ENCODE results near the gene SBNO2. TPM values are rescaled to one million over a fixed set of nuclear protein-coding genes. Genes with fewer than 3 reads are reported as not detected.

The SBNO2 gene
- total and polyA plus RNA-seq, 9 of the 15 experiments (the other 6 are each of a cell fraction or from before 2014, with no cell fraction given), result 0.01 to 46.2 (median 6.7) TPM

DNA sequence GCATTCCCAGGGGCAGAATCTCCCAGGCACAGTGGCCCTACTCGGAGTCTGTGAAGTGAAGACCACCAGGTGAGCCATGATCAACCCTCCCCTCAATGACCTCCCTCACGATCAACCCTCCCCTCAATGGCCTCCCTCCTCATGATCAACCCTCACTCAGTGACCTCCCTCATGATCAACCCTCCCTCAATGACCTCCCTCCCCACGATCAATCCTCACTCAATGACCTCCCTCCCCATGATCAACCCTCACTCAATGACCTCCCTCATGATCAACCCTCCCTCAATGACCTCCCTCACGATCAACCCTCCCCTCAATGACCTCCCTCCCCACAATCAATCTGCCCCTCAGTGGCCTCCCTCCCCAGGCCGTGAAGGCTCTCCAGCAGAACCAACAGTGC is 32.1 kb downstream of the SBNO2 start:
- WGBS (ENCODE audit: insufficient coverage, low coverage, missing lambda C conversion rate), result 83% methylated on average over 5 of the region's 5 CpGs
- CTCF ChIA-PET (ENCODE audit: low intra/inter-chr PET ratio), result interaction anchor here (0.6 kb wide), 1 partner anchor 15 kb away, joined by 3 read pairs; no protein-coding TSS in a partner anchor
- Histone ChIP-seq H3K79me2 (ENCODE audit: control insufficient read depth, insufficient read depth, low read length) (no peaks in the 10 kb centered on the region; the same call in 2 of the 3 replicates), H3K9ac (ENCODE audit: insufficient read depth in 1 of 2, low read depth in 2 of 2, low read length in 2 of 2) (no peak overlapping the region), H4K20me1 (replicated peaks; ENCODE audit: control insufficient read depth, insufficient read depth, low read length) (no peaks in the 10 kb centered on the region), H3K27me3 (ENCODE audit: control insufficient read depth in 2 of 2, insufficient read depth in 2 of 2, low read length in 2 of 2) (no peaks in the 10 kb centered on the region), H3K9me1 (ENCODE audit: control insufficient read depth, insufficient read depth, low read length) (no peaks in the 10 kb centered on the region), H3K27ac (ENCODE audit: extremely low read depth, low read depth, low read length) (no peak overlapping the region), H3K9me3 (replicated peaks; ENCODE audit: control insufficient read depth, insufficient read depth, low read depth, low read length) (no peaks in the 10 kb centered on the region), H3K4me2 (ENCODE audit: insufficient read depth, low read length) (no peak overlapping the region), H3K4me1 (replicated peaks in 1 of 2; ENCODE audit: control insufficient read depth in 2 of 2, insufficient read depth in 2 of 2, low read length in 2 of 2) (peaks cover 0 to 42% of the 10 kb centered on the region in 2 experiments; a peak in 2 of 5 replicates), H3K4me3 (no peak overlapping the region), H2AFZ (ENCODE audit: low read depth, low read length) (no peak overlapping the region), H3K36me3 (ENCODE audit: control insufficient read depth, insufficient read depth, low read length) (peaks cover 23% of the 10 kb centered on the region; the same call in 2 of the 3 replicates)
- no TSS peak for BruUV-seq (replicated peaks)
- peak; percentile 89 for FAIRE-seq
- in situ Hi-C loops (cut with MboI), result no loop called here
- POLR2A ChIA-PET, result interaction anchor here (0.6 kb wide), 1 partner anchor 343 kb away, joined by 3 read pairs; no protein-coding TSS in a partner anchor
- no peak for DNase-seq (ENCODE audit: extremely low read depth in 1 of 4, low spot score in 3 of 4)
- no peak for TF ChIP-seq POLR2G (IDR thresholded peaks at IDR 0.05; ENCODE audit: low read depth, low read length)
- TF ChIP-seq, protein P1, sequence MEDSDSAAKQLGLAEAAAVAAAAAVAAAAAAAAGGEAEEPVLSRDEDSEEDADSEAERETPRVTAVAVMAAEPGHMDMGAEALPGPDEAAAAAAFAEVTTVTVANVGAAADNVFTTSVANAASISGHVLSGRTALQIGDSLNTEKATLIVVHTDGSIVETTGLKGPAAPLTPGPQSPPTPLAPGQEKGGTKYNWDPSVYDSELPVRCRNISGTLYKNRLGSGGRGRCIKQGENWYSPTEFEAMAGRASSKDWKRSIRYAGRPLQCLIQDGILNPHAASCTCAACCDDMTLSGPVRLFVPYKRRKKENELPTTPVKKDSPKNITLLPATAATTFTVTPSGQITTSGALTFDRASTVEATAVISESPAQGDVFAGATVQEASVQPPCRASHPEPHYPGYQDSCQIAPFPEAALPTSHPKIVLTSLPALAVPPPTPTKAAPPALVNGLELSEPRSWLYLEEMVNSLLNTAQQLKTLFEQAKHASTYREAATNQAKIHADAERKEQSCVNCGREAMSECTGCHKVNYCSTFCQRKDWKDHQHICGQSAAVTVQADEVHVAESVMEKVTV (CRISPR knock-in tag; IDR thresholded peaks at IDR 0.05), result no peak
- TF ChIP-seq MCM7 (IDR thresholded peaks at IDR 0.05), result no peak
- TF ChIP-seq, protein P2, sequence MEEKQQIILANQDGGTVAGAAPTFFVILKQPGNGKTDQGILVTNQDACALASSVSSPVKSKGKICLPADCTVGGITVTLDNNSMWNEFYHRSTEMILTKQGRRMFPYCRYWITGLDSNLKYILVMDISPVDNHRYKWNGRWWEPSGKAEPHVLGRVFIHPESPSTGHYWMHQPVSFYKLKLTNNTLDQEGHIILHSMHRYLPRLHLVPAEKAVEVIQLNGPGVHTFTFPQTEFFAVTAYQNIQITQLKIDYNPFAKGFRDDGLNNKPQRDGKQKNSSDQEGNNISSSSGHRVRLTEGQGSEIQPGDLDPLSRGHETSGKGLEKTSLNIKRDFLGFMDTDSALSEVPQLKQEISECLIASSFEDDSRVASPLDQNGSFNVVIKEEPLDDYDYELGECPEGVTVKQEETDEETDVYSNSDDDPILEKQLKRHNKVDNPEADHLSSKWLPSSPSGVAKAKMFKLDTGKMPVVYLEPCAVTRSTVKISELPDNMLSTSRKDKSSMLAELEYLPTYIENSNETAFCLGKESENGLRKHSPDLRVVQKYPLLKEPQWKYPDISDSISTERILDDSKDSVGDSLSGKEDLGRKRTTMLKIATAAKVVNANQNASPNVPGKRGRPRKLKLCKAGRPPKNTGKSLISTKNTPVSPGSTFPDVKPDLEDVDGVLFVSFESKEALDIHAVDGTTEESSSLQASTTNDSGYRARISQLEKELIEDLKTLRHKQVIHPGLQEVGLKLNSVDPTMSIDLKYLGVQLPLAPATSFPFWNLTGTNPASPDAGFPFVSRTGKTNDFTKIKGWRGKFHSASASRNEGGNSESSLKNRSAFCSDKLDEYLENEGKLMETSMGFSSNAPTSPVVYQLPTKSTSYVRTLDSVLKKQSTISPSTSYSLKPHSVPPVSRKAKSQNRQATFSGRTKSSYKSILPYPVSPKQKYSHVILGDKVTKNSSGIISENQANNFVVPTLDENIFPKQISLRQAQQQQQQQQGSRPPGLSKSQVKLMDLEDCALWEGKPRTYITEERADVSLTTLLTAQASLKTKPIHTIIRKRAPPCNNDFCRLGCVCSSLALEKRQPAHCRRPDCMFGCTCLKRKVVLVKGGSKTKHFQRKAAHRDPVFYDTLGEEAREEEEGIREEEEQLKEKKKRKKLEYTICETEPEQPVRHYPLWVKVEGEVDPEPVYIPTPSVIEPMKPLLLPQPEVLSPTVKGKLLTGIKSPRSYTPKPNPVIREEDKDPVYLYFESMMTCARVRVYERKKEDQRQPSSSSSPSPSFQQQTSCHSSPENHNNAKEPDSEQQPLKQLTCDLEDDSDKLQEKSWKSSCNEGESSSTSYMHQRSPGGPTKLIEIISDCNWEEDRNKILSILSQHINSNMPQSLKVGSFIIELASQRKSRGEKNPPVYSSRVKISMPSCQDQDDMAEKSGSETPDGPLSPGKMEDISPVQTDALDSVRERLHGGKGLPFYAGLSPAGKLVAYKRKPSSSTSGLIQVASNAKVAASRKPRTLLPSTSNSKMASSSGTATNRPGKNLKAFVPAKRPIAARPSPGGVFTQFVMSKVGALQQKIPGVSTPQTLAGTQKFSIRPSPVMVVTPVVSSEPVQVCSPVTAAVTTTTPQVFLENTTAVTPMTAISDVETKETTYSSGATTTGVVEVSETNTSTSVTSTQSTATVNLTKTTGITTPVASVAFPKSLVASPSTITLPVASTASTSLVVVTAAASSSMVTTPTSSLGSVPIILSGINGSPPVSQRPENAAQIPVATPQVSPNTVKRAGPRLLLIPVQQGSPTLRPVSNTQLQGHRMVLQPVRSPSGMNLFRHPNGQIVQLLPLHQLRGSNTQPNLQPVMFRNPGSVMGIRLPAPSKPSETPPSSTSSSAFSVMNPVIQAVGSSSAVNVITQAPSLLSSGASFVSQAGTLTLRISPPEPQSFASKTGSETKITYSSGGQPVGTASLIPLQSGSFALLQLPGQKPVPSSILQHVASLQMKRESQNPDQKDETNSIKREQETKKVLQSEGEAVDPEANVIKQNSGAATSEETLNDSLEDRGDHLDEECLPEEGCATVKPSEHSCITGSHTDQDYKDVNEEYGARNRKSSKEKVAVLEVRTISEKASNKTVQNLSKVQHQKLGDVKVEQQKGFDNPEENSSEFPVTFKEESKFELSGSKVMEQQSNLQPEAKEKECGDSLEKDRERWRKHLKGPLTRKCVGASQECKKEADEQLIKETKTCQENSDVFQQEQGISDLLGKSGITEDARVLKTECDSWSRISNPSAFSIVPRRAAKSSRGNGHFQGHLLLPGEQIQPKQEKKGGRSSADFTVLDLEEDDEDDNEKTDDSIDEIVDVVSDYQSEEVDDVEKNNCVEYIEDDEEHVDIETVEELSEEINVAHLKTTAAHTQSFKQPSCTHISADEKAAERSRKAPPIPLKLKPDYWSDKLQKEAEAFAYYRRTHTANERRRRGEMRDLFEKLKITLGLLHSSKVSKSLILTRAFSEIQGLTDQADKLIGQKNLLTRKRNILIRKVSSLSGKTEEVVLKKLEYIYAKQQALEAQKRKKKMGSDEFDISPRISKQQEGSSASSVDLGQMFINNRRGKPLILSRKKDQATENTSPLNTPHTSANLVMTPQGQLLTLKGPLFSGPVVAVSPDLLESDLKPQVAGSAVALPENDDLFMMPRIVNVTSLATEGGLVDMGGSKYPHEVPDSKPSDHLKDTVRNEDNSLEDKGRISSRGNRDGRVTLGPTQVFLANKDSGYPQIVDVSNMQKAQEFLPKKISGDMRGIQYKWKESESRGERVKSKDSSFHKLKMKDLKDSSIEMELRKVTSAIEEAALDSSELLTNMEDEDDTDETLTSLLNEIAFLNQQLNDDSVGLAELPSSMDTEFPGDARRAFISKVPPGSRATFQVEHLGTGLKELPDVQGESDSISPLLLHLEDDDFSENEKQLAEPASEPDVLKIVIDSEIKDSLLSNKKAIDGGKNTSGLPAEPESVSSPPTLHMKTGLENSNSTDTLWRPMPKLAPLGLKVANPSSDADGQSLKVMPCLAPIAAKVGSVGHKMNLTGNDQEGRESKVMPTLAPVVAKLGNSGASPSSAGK (IDR thresholded peaks at IDR 0.05), result no peak
- intact Hi-C loops (cut with micrococcal nuclease), result no loop called here
- no peak for ATAC-seq
